Left lung (tissue), 10 donors: ENCODE results near the gene HCAR3. TPM values are rescaled to one million over a fixed set of nuclear protein-coding genes. Genes with fewer than 3 reads are reported as not detected.

Source experiments
- ATAC-seq: fragments of 200-7000 bp; cut with Tn5 transposase; one replicate; pipeline ENCODE4 v1.9.1; 2020; ENCODE audit warnings: moderate library complexity
- DNase-seq, 4 donors: peaks; one replicate each; pipeline ENCODE4 v3.0.0-alpha.2; 2013 to 2020
- H3K27ac ChIP-seq, 2 donors: fragments of 200-600 bp; sonication (generic) in 1 of 2; one replicate each; pipeline versions ENCODE4 v1.5.0 to v1.8.0; 2020 to 2021
- H3K27me3 ChIP-seq, 2 donors: fragments of 200-600 bp; sonication (generic) in 1 of 2; one replicate each; pipeline versions ENCODE4 v1.5.0 to v1.8.0; 2020 to 2021
- H3K36me3 ChIP-seq, 2 donors: fragments of 200-600 bp; sonication (generic) in 1 of 2; one replicate each; pipeline versions ENCODE4 v1.5.0 to v1.8.0; 2020 to 2021
- H3K4me1 ChIP-seq, 2 donors: fragments of 200-600 bp; one replicate each; pipeline ENCODE4 v1.8.0; 2021
- H3K4me3 ChIP-seq, 2 donors: fragments of 200-600 bp; sonication (generic) in 1 of 2; one replicate each; pipeline versions ENCODE4 v1.5.0 to v1.8.0; 2020 to 2021; ENCODE audit warnings: mild to moderate bottlenecking in 1 of 2
- H3K9me3 ChIP-seq, 2 donors: fragments of 200-600 bp; sonication (generic) in 1 of 2; one replicate each; pipeline versions ENCODE4 v1.5.0 to v1.8.0; 2020 to 2021
- CTCF ChIP-seq, 2 donors: fragments of 200-600 bp; sonication (generic) in 1 of 2; IDR thresholded peaks; one replicate each; pipeline versions ENCODE4 v1.5.0 to v1.8.0; 2021; ENCODE audit warnings: antibody characterized with exemption in 2 of 2
- intact Hi-C, 2 donors: fragments of 100-400 bp; cut with DNase I; formaldehyde crosslinking; loops; one replicate each; pipeline versions ENCODE4 v1.11.2 to v1.14.2; 2022
- polyA plus RNA-seq, 6 donors: library from polyadenylated mRNA; unstranded; fragments of 120-200 nt; gene quantifications; one replicate each; pipeline ENCODE4 v1.2.1, GENCODE V29; 2013; ENCODE audit not compliant: insufficient read length in 6 of 6
- total RNA-seq, 2 donors: library from RNA; stranded (reverse); fragmentation: NEBNext Ultra II Directional; extraction: Animal tissue kit (Norgen Biotek cat#: 25700); gene quantifications; one replicate each; pipeline ENCODE4 v1.2.1, GENCODE V29; 2021
- donor health status: DM: no; HTN: yes; CAD: no.
- donor health status: DM: no; HTN: no; CAD: no.

The HCAR3 gene
- total and polyA plus RNA-seq, 8 donors = 0.07 to 2.8 (median 0.16) TPM; not detected in 2

- no peak for TF ChIP-seq CTCF (IDR thresholded peaks at IDR 0.05)
- no peaks in the 10 kb centered on the region for H3K9me3 ChIP-seq
- intact Hi-C loops = loop anchor here in 1 of 2 donors (5.0 kb wide), 1 partner anchor 112 kb away; no protein-coding TSS in a partner anchor
- no peak for ATAC-seq
- no peaks in the 10 kb centered on the region for H3K27me3 ChIP-seq
- peaks cover 0 to 6% of the 10 kb centered on the region in 2 donors for H3K36me3 ChIP-seq
- peaks cover 7 to 45% of the 10 kb centered on the region in 2 donors for H3K4me1 ChIP-seq
- no peak overlapping the region for H3K4me3 ChIP-seq
- no peak overlapping the region for H3K27ac ChIP-seq
- DNase-seq = no peak
These were observed 33.1 kb upstream of the HCAR3 start for GRCh38 chr12:122749569-122750332.

- no peak for ATAC-seq
- H3K4me1 ChIP-seq = peaks cover 0 to 49% of the 10 kb centered on the region in 2 donors
- H3K36me3 ChIP-seq = no peaks in the 10 kb centered on the region
- intact Hi-C loops = no loop called here
- no peaks in the 10 kb centered on the region for H3K9me3 ChIP-seq
- no peak for DNase-seq
- no peak for TF ChIP-seq CTCF (IDR thresholded peaks at IDR 0.05)
- peak overlapping the region in 1 of 2 donors; percentile 45 for H3K27ac ChIP-seq
- no peaks in the 10 kb centered on the region for H3K27me3 ChIP-seq
- no peak overlapping the region for H3K4me3 ChIP-seq
These were observed 30.9 kb upstream of the HCAR3 start for GRCh38 chr12:122747224-122748135.

- Histone ChIP-seq H3K27ac (peak overlapping the region in 1 of 2 donors; percentile 73), H3K27me3 (no peaks in the 10 kb centered on the region), H3K4me3 (no peak overlapping the region), H3K9me3 (no peaks in the 10 kb centered on the region), H3K36me3 (no peaks in the 10 kb centered on the region), H3K4me1 (peaks cover 0 to 32% of the 10 kb centered on the region in 2 donors)
- intact Hi-C loops = no loop called here
- ATAC-seq = peak; percentile 43
- TF ChIP-seq CTCF (IDR thresholded peaks at IDR 0.05) = no peak
- peak in 2 of 4 donors; percentile 72 to 85 for DNase-seq
These were observed 27.4 kb upstream of the HCAR3 start for GRCh38 chr12:122743895-122744525.

- ATAC-seq = no peak
- H3K36me3 ChIP-seq = no peaks in the 10 kb centered on the region
- TF ChIP-seq CTCF (IDR thresholded peaks at IDR 0.05) = no peak
- H3K4me1 ChIP-seq = peaks cover 0 to 17% of the 10 kb centered on the region in 2 donors
- no peak overlapping the region for H3K27ac ChIP-seq
- intact Hi-C loops = no loop called here
- DNase-seq = no peak
- H3K4me3 ChIP-seq = no peak overlapping the region
- H3K27me3 ChIP-seq = no peaks in the 10 kb centered on the region
- H3K9me3 ChIP-seq = no peaks in the 10 kb centered on the region
These were observed 23.7 kb upstream of the HCAR3 start for GRCh38 chr12:122740351-122740750.
